Loucy (cell line): ENCODE data around the gene CLDN6.

Experiments
- EZH2phosphoT487 ChIP-seq: fragments of 200-600 bp; IDR thresholded peaks from 2 replicates; pipeline ENCODE4 v1.6.1; 2018; ENCODE audit warnings: antibody characterized with exemption, mild to moderate bottlenecking, moderate library complexity, borderline replicate concordance
- TF ChIP-seq, protein P1 (sequence below): fragments of 200-600 bp; sonication (generic); conservative IDR thresholded peaks from 2 replicates; pipeline ENCODE4 v1.5.1; 2014; ENCODE audit warnings: mild to moderate bottlenecking, antibody characterized with exemption, low read length

DNA sequence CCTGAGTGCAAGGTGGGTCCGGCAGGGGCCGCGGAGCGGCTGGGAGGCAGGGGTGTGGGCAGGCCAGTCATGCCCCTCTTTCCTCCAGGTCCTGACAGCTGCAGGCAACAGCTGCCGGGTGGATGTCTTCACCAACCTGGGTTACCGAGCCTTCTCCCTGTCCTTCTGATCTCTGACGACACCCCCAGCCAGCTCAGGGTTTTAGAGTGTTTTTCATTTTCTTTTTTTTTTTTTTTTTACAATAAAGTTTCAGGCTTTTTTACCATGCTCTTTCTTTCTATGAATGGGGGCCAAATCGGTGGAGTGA lies 9.5 kb upstream of the CLDN6 start:
- TF ChIP-seq, protein P1, sequence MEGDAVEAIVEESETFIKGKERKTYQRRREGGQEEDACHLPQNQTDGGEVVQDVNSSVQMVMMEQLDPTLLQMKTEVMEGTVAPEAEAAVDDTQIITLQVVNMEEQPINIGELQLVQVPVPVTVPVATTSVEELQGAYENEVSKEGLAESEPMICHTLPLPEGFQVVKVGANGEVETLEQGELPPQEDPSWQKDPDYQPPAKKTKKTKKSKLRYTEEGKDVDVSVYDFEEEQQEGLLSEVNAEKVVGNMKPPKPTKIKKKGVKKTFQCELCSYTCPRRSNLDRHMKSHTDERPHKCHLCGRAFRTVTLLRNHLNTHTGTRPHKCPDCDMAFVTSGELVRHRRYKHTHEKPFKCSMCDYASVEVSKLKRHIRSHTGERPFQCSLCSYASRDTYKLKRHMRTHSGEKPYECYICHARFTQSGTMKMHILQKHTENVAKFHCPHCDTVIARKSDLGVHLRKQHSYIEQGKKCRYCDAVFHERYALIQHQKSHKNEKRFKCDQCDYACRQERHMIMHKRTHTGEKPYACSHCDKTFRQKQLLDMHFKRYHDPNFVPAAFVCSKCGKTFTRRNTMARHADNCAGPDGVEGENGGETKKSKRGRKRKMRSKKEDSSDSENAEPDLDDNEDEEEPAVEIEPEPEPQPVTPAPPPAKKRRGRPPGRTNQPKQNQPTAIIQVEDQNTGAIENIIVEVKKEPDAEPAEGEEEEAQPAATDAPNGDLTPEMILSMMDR = no peak
- no peak for TF ChIP-seq EZH2phosphoT487
